Panc1 (cell line): Measurements from ENCODE around the gene APOL6. TPM values are rescaled to one million over a fixed set of nuclear protein-coding genes. Genes with fewer than 3 reads are reported as not detected.

Experiments used
- ATAC-seq: fragments of 200-7000 bp; cut with Tn5 transposase; 2 replicates; pipeline ENCODE4 v1.9.1; 2020; ENCODE audit warnings: mild to moderate bottlenecking, moderate library complexity
- BruUV-seq: library from RNA; stranded (reverse); fragments of 400-500 nt; replicated peaks from 2 replicates; lab custom pipeline; 2021; lab: Mats Ljungman, UMichigan
- CTCF ChIA-PET: fragments of 300-600 bp; sonication (Branson Sonifier 250); formaldehyde crosslinking; loops from one replicate; lab custom pipeline; 2022; ENCODE audit warnings: antibody characterized with exemption; lab: Charles Lee
- POLR2A ChIA-PET: fragments of 300-600 bp; sonication (Branson Sonifier 250); formaldehyde crosslinking; loops from one replicate; lab custom pipeline; 2022; ENCODE audit warnings: antibody characterized with exemption; lab: Charles Lee
- DNase-seq: peaks from one replicate; pipeline ENCODE4 v3.0.0-alpha.2; 2010; ENCODE audit warnings: low read depth, low spot score
- H3K27ac ChIP-seq: 2 replicates; pipeline ENCODE4 v1.5.1; 2011; ENCODE audit warnings: mild to moderate bottlenecking, low read length, inconsistent platforms
- H3K27me3 ChIP-seq: fragments of 200-500 bp; sonication (Bioruptor generic); 2 replicates; pipeline ENCODE4 v1.6.0; 2014; ENCODE audit warnings: low read length, inconsistent platforms; ENCODE audit not compliant: control insufficient read depth, insufficient read depth
- H3K36me3 ChIP-seq: fragments of 200-500 bp; sonication (Bioruptor generic); 2 replicates; pipeline ENCODE4 v1.5.1; 2014; ENCODE audit warnings: inconsistent platforms, mild to moderate bottlenecking, low read length, moderate library complexity; ENCODE audit not compliant: control insufficient read depth, insufficient read depth
- H3K4me1 ChIP-seq: 2 replicates; pipeline ENCODE4 v1.5.1; 2011; ENCODE audit warnings: inconsistent platforms, mild to moderate bottlenecking, low read length, moderate library complexity; ENCODE audit not compliant: control insufficient read depth, insufficient read depth
- H3K4me3 ChIP-seq, 2 experiments: 2 replicates each; pipeline ENCODE4 v1.5.1; 2011 to 2012; ENCODE audit warnings: low read depth in 2 of 2, low read length in 2 of 2, mild to moderate bottlenecking in 2 of 2, inconsistent platforms in 1 of 2, moderate library complexity in 1 of 2
- H3K9me3 ChIP-seq: fragments of 200-500 bp; sonication (Bioruptor generic); 2 replicates; pipeline ENCODE4 v1.5.1; 2014; ENCODE audit warnings: low read depth, mild to moderate bottlenecking, inconsistent platforms, low read length, moderate library complexity; ENCODE audit not compliant: control insufficient read depth, insufficient read depth
- POLR2AphosphoS5 ChIP-seq: IDR thresholded peaks from 2 replicates; pipeline ENCODE4 v1.6.1; 2012; ENCODE audit warnings: mild to moderate bottlenecking, low read depth, low read length, moderate library complexity
- REST ChIP-seq, 2 experiments: IDR thresholded peaks; 2 replicates each; pipeline ENCODE4 v1.6.1; 2011 to 2012; ENCODE audit warnings: low read depth in 2 of 2, control low read depth in 1 of 2, low read length in 1 of 2, mild to moderate bottlenecking in 1 of 2, moderate library complexity in 1 of 2; ENCODE audit not compliant: insufficient read depth in 1 of 2
- SIN3A ChIP-seq: IDR thresholded peaks from 2 replicates; pipeline ENCODE4 v1.6.1; 2012; ENCODE audit warnings: low read depth, mild to moderate bottlenecking, low read length, moderate library complexity, borderline replicate concordance; ENCODE audit not compliant: insufficient read depth
- TCF7L2 ChIP-seq: IDR thresholded peaks from 2 replicates; pipeline ENCODE4 v1.6.1; 2011; ENCODE audit warnings: mild to moderate bottlenecking, low read depth, low read length, inconsistent platforms
- in situ Hi-C: cut with HindIII; loops from 2 replicates; pipeline ENCODE4 v1.10.0; 2016; ENCODE audit warnings: low sequenced_read_pairs, low pct_unique_long_range_greater_than_20kb
- intact Hi-C: fragments of 100-400 bp; cut with micrococcal nuclease; formaldehyde crosslinking; loops from one replicate; pipeline ENCODE4 v1.10.0; 2022; ENCODE audit not compliant: unreplicated experiment
- total RNA-seq: library from RNA; stranded (reverse); gene quantifications from one replicate; pipeline ENCODE4 v1.2.1, GENCODE V29; 2021; ENCODE audit not compliant: unreplicated experiment
- TF ChIP-seq, protein P1 (sequence below): fragments of 450-650 bp; IDR thresholded peaks from 2 replicates; pipeline ENCODE4 v1.5.1; 2017; ENCODE audit warnings: mild to moderate bottlenecking

Gene APOL6
- total RNA-seq, 1 experiment from 2014 or later: 16.4 TPM

GRCh38 chr22:35690001-35690400 lies 41.8 kb downstream of the APOL6 start:
- ChIA-PET CTCF (interaction anchor here (0.7 kb wide), 1 partner anchor 168 kb away, joined by 7 read pairs; no protein-coding TSS in a partner anchor), POLR2A (no interaction called here)
- BruUV-seq: no TSS peak
- Histone ChIP-seq H3K36me3 (no peaks in the 10 kb centered on the region), H3K4me1 (no peaks in the 10 kb centered on the region), H3K4me3 (no peak overlapping the region), H3K27ac (no peak overlapping the region), H3K27me3 (no peaks in the 10 kb centered on the region), H3K9me3 (no peaks in the 10 kb centered on the region)
- intact Hi-C loops: no loop called here
- TF ChIP-seq, protein P1, sequence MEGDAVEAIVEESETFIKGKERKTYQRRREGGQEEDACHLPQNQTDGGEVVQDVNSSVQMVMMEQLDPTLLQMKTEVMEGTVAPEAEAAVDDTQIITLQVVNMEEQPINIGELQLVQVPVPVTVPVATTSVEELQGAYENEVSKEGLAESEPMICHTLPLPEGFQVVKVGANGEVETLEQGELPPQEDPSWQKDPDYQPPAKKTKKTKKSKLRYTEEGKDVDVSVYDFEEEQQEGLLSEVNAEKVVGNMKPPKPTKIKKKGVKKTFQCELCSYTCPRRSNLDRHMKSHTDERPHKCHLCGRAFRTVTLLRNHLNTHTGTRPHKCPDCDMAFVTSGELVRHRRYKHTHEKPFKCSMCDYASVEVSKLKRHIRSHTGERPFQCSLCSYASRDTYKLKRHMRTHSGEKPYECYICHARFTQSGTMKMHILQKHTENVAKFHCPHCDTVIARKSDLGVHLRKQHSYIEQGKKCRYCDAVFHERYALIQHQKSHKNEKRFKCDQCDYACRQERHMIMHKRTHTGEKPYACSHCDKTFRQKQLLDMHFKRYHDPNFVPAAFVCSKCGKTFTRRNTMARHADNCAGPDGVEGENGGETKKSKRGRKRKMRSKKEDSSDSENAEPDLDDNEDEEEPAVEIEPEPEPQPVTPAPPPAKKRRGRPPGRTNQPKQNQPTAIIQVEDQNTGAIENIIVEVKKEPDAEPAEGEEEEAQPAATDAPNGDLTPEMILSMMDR: no peak
- TF ChIP-seq REST (IDR thresholded peaks at IDR 0.05; ENCODE audit: insufficient read depth in 1 of 2, low read depth in 2 of 2, low read length in 1 of 2): no peak
- TF ChIP-seq SIN3A: no peak
- TF ChIP-seq POLR2AphosphoS5: no peak
- no peak for TF ChIP-seq TCF7L2
- in situ Hi-C loops: no loop called here
- no peak for DNase-seq
- ATAC-seq: no peak

DNA sequence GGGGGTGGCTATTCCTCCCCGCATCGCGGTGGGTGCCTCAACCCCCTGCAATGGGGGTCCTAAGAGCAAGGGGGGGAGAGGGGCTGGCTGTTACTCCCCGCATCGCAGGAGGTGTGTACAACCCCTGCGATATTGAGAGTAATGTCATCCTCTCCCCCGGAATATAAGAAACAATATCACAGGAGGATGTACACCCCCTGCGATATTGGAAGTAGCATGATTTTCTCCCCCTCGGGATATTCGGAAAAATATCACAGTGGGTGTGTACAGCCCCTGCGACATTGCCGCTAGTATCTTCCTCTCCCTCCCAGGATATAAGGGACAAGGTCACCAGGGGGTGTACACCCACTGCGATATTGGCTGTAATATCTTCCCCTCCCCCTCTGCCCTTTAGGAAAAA lies 47.0 kb downstream of the APOL6 start:
- ChIA-PET POLR2A (no interaction called here), CTCF (no interaction called here)
- Histone ChIP-seq H3K4me1 (no peaks in the 10 kb centered on the region), H3K36me3 (no peaks in the 10 kb centered on the region), H3K27ac (no peak overlapping the region), H3K9me3 (no peaks in the 10 kb centered on the region), H3K4me3 (no peak overlapping the region), H3K27me3 (no peaks in the 10 kb centered on the region)
- BruUV-seq: no TSS peak
- in situ Hi-C loops (no loop called here), intact Hi-C loops (no loop called here)
- TF ChIP-seq REST (IDR thresholded peaks at IDR 0.05; ENCODE audit: insufficient read depth in 1 of 2, low read depth in 2 of 2, low read length in 1 of 2) (no peak), POLR2AphosphoS5 (no peak), SIN3A (no peak), TCF7L2 (no peak)
- TF ChIP-seq, protein P1: no peak
- DNase-seq (no peak), ATAC-seq (no peak)
